WTC11 (cell line): Measurements from ENCODE around the gene KRTAP3-2. TPM values are rescaled to one million over a fixed set of nuclear protein-coding genes. Genes with fewer than 3 reads are reported as not detected.
"Not testable (repeated sequence)": the region's sequence is repeated elsewhere in the genome, so short reads cannot be mapped to it uniquely, and the experiment has no call there.

Experiments used
- ATAC-seq: fragments of 200-7000 bp; cut with Tn5 transposase; 2 replicates; pipeline ENCODE4 v1.10.0; 2021; ENCODE audit warnings: mild to moderate bottlenecking, moderate library complexity
- Bru-seq: library from RNA; stranded (reverse); fragments of 400-500 nt; gene quantifications from one replicate; lab custom pipeline; 2021; lab: Mats Ljungman, UMichigan
- CTCF ChIA-PET: fragments of 300-600 bp; sonication (Branson Sonifier 250); formaldehyde crosslinking; loops from one replicate; lab custom pipeline; 2021; ENCODE audit warnings: antibody characterized with exemption; lab: Charles Lee
- POLR2A ChIA-PET: fragments of 350-600 bp; sonication (Branson Sonifier 250); formaldehyde crosslinking; loops from one replicate; lab custom pipeline; 2021; ENCODE audit warnings: antibody characterized with exemption; lab: Charles Lee
- DNase-seq: peaks from one replicate; pipeline ENCODE4 v3.0.0; 2021; ENCODE audit warnings: low spot score
- H3K27ac Mint-ChIP-seq: 2 replicates; pipeline ENCODE4 v1.8.0; 2021; ENCODE audit warnings: mixed read lengths
- H3K27me3 Mint-ChIP-seq: 2 replicates; pipeline ENCODE4 v1.8.0; 2021; ENCODE audit warnings: low read depth, mild to moderate bottlenecking, moderate library complexity, mixed read lengths
- H3K36me3 Mint-ChIP-seq: 2 replicates; pipeline ENCODE4 v1.8.0; 2021; ENCODE audit warnings: mixed read lengths
- H3K4me1 Mint-ChIP-seq: 2 replicates; pipeline ENCODE4 v1.8.0; 2022; ENCODE audit warnings: mixed read lengths
- H3K4me3 Mint-ChIP-seq: 2 replicates; pipeline ENCODE4 v1.8.0; 2021; ENCODE audit warnings: mild to moderate bottlenecking, moderate library complexity, mixed read lengths
- H3K9me3 Mint-ChIP-seq: 2 replicates; pipeline ENCODE4 v1.8.0; 2021; ENCODE audit warnings: mixed read lengths
- ATF2 ChIP-seq: sonication (generic); formaldehyde crosslinking; IDR thresholded peaks from 2 replicates; pipeline ENCODE4 v1.8.1; 2022; ENCODE audit warnings: low read depth, missing genetic modification reagents, borderline replicate concordance
- ATF3 ChIP-seq: sonication (generic); formaldehyde crosslinking; conservative IDR thresholded peaks from 2 replicates; pipeline ENCODE4 v1.8.1; 2022; ENCODE audit warnings: mild to moderate bottlenecking, missing genetic modification reagents
- CREM ChIP-seq: sonication (generic); formaldehyde crosslinking; IDR thresholded peaks from 2 replicates; pipeline ENCODE4 v1.8.1; 2022; ENCODE audit warnings: mild to moderate bottlenecking, missing genetic modification reagents, moderate library complexity
- ELF4 ChIP-seq: sonication (generic); formaldehyde crosslinking; IDR thresholded peaks from 2 replicates; pipeline ENCODE4 v1.8.1; 2022; ENCODE audit warnings: low read depth, mild to moderate bottlenecking, moderate library complexity, missing genetic modification reagents
- ESRRA ChIP-seq: sonication (generic); formaldehyde crosslinking; IDR thresholded peaks from 2 replicates; pipeline ENCODE4 v1.8.1; 2022; ENCODE audit warnings: mild to moderate bottlenecking, missing genetic modification reagents, borderline replicate concordance
- FOXJ3 ChIP-seq: sonication (generic); formaldehyde crosslinking; IDR thresholded peaks from 2 replicates; pipeline ENCODE4 v1.9.0; 2021; ENCODE audit warnings: missing genetic modification reagents, mild to moderate bottlenecking, borderline replicate concordance
- GABPB1 ChIP-seq: sonication (generic); formaldehyde crosslinking; IDR thresholded peaks from 2 replicates; pipeline ENCODE4 v1.8.1; 2023; ENCODE audit warnings: mild to moderate bottlenecking, missing genetic modification reagents
- GTF2I ChIP-seq: fragments of 250-450 bp; sonication (Bioruptor Pico); conservative IDR thresholded peaks from 2 replicates; pipeline ENCODE4 v1.4.0; 2021; ENCODE audit warnings: mild to moderate bottlenecking
- HMGA2 ChIP-seq: fragments of 250-450 bp; sonication (Bioruptor Pico); IDR thresholded peaks from 2 replicates; pipeline ENCODE4 v1.4.0; 2021; ENCODE audit warnings: mild to moderate bottlenecking, moderate library complexity
- JAZF1 ChIP-seq: fragments of 250-450 bp; sonication (Bioruptor Pico); IDR thresholded peaks from 2 replicates; pipeline ENCODE4 v1.9.0; 2021; ENCODE audit warnings: moderate library complexity, mild to moderate bottlenecking, inconsistent platforms
- JUN ChIP-seq: sonication (generic); formaldehyde crosslinking; IDR thresholded peaks from 2 replicates; pipeline ENCODE4 v1.8.0; 2023; ENCODE audit warnings: mild to moderate bottlenecking, missing genetic modification reagents
- MYBL2 ChIP-seq: sonication (generic); formaldehyde crosslinking; IDR thresholded peaks from 2 replicates; pipeline ENCODE4 v1.8.1; 2023; ENCODE audit warnings: mild to moderate bottlenecking, moderate library complexity, missing genetic modification reagents
- NR2C2 ChIP-seq: sonication (generic); formaldehyde crosslinking; IDR thresholded peaks from 2 replicates; pipeline ENCODE4 v1.8.0; 2022; ENCODE audit warnings: mild to moderate bottlenecking, missing genetic modification reagents
- OVOL2 ChIP-seq: fragments of 250-450 bp; sonication (Bioruptor Pico); IDR thresholded peaks from 2 replicates; pipeline ENCODE4 v1.9.0; 2021; ENCODE audit warnings: mild to moderate bottlenecking, borderline replicate concordance
- PRRX2 ChIP-seq: fragments of 250-450 bp; sonication (Bioruptor Pico); IDR thresholded peaks from 2 replicates; pipeline ENCODE4 v1.8.0; 2021; ENCODE audit warnings: mild to moderate bottlenecking
- TEAD1 ChIP-seq: sonication (generic); formaldehyde crosslinking; IDR thresholded peaks from 2 replicates; pipeline ENCODE4 v1.8.0; 2022; ENCODE audit warnings: mild to moderate bottlenecking, missing genetic modification reagents
- TP53 ChIP-seq: sonication (generic); formaldehyde crosslinking; IDR thresholded peaks from 2 replicates; pipeline ENCODE4 v1.8.1; 2023; ENCODE audit warnings: mild to moderate bottlenecking, missing genetic modification reagents
- ZBTB43 ChIP-seq: sonication (generic); formaldehyde crosslinking; IDR thresholded peaks from 2 replicates; pipeline ENCODE4 v1.8.1; 2023; ENCODE audit warnings: mild to moderate bottlenecking, missing genetic modification reagents
- ZNF138 ChIP-seq: sonication (generic); formaldehyde crosslinking; conservative IDR thresholded peaks from 2 replicates; pipeline ENCODE4 v1.8.1; 2022; ENCODE audit warnings: mild to moderate bottlenecking, moderate library complexity, missing genetic modification reagents
- ZNF219 ChIP-seq: sonication (generic); formaldehyde crosslinking; IDR thresholded peaks from 2 replicates; pipeline ENCODE4 v1.8.0; 2023; ENCODE audit warnings: missing genetic modification reagents, mild to moderate bottlenecking, borderline replicate concordance
- ZNF232 ChIP-seq: sonication (generic); formaldehyde crosslinking; IDR thresholded peaks from 2 replicates; pipeline ENCODE4 v1.8.0; 2022; ENCODE audit warnings: mild to moderate bottlenecking, missing genetic modification reagents
- ZNF416 ChIP-seq: fragments of 250-450 bp; sonication (Bioruptor Pico); IDR thresholded peaks from 2 replicates; pipeline ENCODE4 v1.9.0; 2021; ENCODE audit warnings: mild to moderate bottlenecking, inconsistent platforms
- ZNF671 ChIP-seq: fragments of 250-450 bp; sonication (Bioruptor Pico); IDR thresholded peaks from 2 replicates; pipeline ENCODE4 v1.8.0; 2021; ENCODE audit warnings: mild to moderate bottlenecking
- long read RNA-seq, 3 experiments: library from RNA in 1 of 3; library from capped mRNA in 1 of 3; library from polyadenylated mRNA in 1 of 3; unstranded in 2 of 3; stranded (forward) in 1 of 3; transcript quantifications; one replicate each; pipeline ENCODE4 v2.0.0, GENCODE V29; 2021
- total RNA-seq: library from RNA; stranded (reverse); gene quantifications from 3 replicates; pipeline ENCODE4 v1.2.3, GENCODE V29; 2021
- TF ChIP-seq, protein P1 (sequence below): sonication (generic); formaldehyde crosslinking; IDR thresholded peaks from 2 replicates; pipeline ENCODE4 v1.8.1; 2022; ENCODE audit warnings: low read depth, mild to moderate bottlenecking, moderate library complexity, missing genetic modification reagents, borderline replicate concordance
- TF ChIP-seq, protein P2 (sequence below): fragments of 250-450 bp; sonication (Bioruptor Pico); conservative IDR thresholded peaks from 2 replicates; pipeline ENCODE4 v1.9.0; 2021; ENCODE audit warnings: mild to moderate bottlenecking
- TF ChIP-seq, protein P3 (sequence below): sonication (generic); formaldehyde crosslinking; IDR thresholded peaks from 2 replicates; pipeline ENCODE4 v1.8.1; 2022; ENCODE audit warnings: mild to moderate bottlenecking, missing genetic modification reagents, moderate library complexity, borderline replicate concordance

KRTAP3-2 gene
- total RNA-seq: not detected in 3 replicates
- not detected for Bru-seq, nascent RNA
- long read RNA-seq, experiment 1: 0 reads
- long read RNA-seq, experiment 2: 0 reads
- long read RNA-seq, experiment 3: 0 reads

DNA sequence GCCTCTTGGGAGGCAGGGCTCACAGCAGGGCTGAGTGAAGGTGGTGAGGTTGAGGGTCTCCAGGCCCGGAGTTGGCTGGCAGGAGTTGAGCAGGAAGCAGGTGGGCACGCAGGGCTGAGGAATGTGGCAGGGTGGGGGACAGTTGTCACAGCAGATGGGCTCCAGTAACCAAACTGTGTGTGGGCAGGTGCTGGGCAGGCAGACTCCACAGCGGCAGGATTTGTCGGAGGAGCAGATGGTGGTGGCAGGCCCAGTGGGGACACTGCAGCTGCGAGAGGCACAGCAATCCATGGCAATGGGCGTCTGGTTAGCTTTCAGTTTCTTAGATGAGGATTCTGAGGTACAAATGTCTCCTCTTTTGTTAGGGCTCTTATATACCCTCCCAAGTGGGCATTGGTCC, at the start of gene KRTAP3-2:
Gene KRTAP3-2, minus strand, starts transcription at position 344 of the 400 bp plus-strand sequence. Its CDS starts 53 bp downstream, at position 291.
- H3K27me3 Mint-ChIP-seq, H3K9me3 Mint-ChIP-seq, ATAC-seq, H3K4me3 Mint-ChIP-seq, H3K4me1 Mint-ChIP-seq, H3K36me3 Mint-ChIP-seq, DNase-seq, CTCF ChIA-PET, H3K27ac Mint-ChIP-seq, POLR2A ChIA-PET: not testable (repeated sequence)

GRCh38 chr17:41049110-41049509, 49.4 kb upstream of the KRTAP3-2 start:
- CTCF ChIA-PET: interaction anchor here (0.6 kb wide), 1 partner anchor 419 kb away, joined by 4 read pairs; no protein-coding TSS in a partner anchor
- H3K27ac Mint-ChIP-seq: no peak overlapping the region
- no peak overlapping the region for H3K4me3 Mint-ChIP-seq
- H3K9me3 Mint-ChIP-seq: peaks cover 2% of the 10 kb centered on the region; the same call in 1 of the 2 replicates
- H3K36me3 Mint-ChIP-seq: no peaks in the 10 kb centered on the region
- POLR2A ChIA-PET: no interaction called here
- TF ChIP-seq ZNF416 (no peak), JUN (CRISPR knock-in tag) (no peak), TEAD1 (CRISPR knock-in tag) (no peak), NR2C2 (CRISPR knock-in tag) (no peak), FOXJ3 (no peak), ELF4 (CRISPR knock-in tag) (no peak), GABPB1 (no peak), ZNF671 (no peak), ZNF138 (no peak), MYBL2 (CRISPR knock-in tag) (no peak), ZNF219 (CRISPR knock-in tag) (no peak), ATF3 (no peak), TP53 (CRISPR knock-in tag) (no peak)
- TF ChIP-seq, protein P1, sequence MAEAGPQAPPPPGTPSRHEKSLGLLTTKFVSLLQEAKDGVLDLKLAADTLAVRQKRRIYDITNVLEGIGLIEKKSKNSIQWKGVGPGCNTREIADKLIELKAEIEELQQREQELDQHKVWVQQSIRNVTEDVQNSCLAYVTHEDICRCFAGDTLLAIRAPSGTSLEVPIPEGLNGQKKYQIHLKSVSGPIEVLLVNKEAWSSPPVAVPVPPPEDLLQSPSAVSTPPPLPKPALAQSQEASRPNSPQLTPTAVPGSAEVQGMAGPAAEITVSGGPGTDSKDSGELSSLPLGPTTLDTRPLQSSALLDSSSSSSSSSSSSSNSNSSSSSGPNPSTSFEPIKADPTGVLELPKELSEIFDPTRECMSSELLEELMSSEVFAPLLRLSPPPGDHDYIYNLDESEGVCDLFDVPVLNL (CRISPR knock-in tag): no peak
- peaks cover 24% of the 10 kb centered on the region for H3K4me1 Mint-ChIP-seq
- DNase-seq: no peak
- H3K27me3 Mint-ChIP-seq: no peaks in the 10 kb centered on the region; the same call in 1 of the 2 replicates
- ATAC-seq: no peak

GRCh38 chr17:41048441-41048840, 48.7 kb upstream of the KRTAP3-2 start:
- CTCF ChIA-PET: interaction anchor here (0.6 kb wide), 1 partner anchor 420 kb away, joined by 4 read pairs; no protein-coding TSS in a partner anchor
- peaks cover 5% of the 10 kb centered on the region for H3K9me3 Mint-ChIP-seq
- DNase-seq (no peak), ATAC-seq (no peak)
- H3K27me3 Mint-ChIP-seq: no peaks in the 10 kb centered on the region; the same call in 1 of the 2 replicates
- no peak overlapping the region for H3K4me3 Mint-ChIP-seq
- H3K36me3 Mint-ChIP-seq: no peaks in the 10 kb centered on the region
- POLR2A ChIA-PET: no interaction called here
- peaks cover 24% of the 10 kb centered on the region for H3K4me1 Mint-ChIP-seq
- no peak overlapping the region; the same call in 1 of the 2 replicates for H3K27ac Mint-ChIP-seq
- TF ChIP-seq ESRRA (CRISPR knock-in tag) (no peak), ATF2 (CRISPR knock-in tag) (no peak), GABPB1 (no peak), ZBTB43 (CRISPR knock-in tag) (no peak), ZNF232 (CRISPR knock-in tag) (no peak), JAZF1 (CRISPR knock-in tag) (no peak), MYBL2 (CRISPR knock-in tag) (no peak), GTF2I (CRISPR knock-in tag) (no peak), OVOL2 (CRISPR knock-in tag) (no peak), HMGA2 (CRISPR knock-in tag) (no peak), CREM (CRISPR knock-in tag) (no peak), PRRX2 (no peak)
- TF ChIP-seq, protein P2, sequence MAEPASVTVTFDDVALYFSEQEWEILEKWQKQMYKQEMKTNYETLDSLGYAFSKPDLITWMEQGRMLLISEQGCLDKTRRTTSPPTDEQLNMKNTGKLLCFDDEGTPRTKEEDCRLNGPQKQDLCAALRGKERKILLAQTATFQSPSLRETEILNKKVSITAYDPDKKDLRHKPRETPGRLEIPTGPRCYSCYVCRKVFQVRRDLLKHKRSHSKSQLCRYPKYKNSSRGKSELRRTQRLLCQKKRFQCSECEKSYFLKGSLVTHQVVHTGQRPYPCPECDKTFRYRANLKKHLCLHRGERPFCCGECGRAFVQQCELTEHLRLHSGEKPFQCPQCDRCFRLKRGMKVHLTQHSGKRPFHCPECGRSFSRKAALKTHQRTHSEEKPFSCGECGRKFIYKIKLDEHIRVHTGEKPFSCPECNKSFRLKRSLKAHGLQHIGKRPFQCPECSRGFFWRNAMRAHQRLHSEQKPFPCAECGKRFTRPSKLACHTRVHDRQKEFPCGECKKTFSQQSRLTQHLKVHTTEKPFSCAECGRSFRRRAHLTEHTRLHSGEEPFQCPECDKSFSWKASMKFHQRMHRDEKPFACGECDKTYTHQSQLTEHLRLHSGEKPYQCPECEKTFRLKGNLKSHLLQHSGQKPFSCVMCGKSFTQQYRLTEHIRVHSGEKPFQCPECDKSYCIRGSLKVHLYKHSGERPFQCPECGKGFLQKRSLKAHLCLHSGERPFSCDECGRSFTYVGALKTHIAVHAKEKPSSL (CRISPR knock-in tag): no peak
- TF ChIP-seq, protein P3, sequence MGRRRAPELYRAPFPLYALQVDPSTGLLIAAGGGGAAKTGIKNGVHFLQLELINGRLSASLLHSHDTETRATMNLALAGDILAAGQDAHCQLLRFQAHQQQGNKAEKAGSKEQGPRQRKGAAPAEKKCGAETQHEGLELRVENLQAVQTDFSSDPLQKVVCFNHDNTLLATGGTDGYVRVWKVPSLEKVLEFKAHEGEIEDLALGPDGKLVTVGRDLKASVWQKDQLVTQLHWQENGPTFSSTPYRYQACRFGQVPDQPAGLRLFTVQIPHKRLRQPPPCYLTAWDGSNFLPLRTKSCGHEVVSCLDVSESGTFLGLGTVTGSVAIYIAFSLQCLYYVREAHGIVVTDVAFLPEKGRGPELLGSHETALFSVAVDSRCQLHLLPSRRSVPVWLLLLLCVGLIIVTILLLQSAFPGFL: no peak
